CD4-positive, alpha-beta T cell treated with Interleukin-4 for 4 hours (primary cell): Measurements from ENCODE around the gene TFDP2.
"Not testable (repeated sequence)": the region's sequence is repeated elsewhere in the genome, so short reads cannot be mapped to it uniquely, and the experiment has no call there.

Source experiments
- DNase-seq: peaks from one replicate; pipeline ENCODE4 v3.0.0-alpha.2; 2020

TFDP2 gene

GRCh38 chr3:141915016-141915415 lies 234.3 kb downstream of the TFDP2 start:
- DNase-seq, result no peak

- no peak for DNase-seq
Measured at GRCh38 chr3:141914311-141914710, 235.0 kb downstream of the TFDP2 start.

GRCh38 chr3:141913150-141913811 lies 236.1 kb downstream of the TFDP2 start:
- DNase-seq, result peak; percentile 79

- not testable (repeated sequence) for DNase-seq
Measured at GRCh38 chr3:141909986-141910385, 239.4 kb downstream of the TFDP2 start.

- no peak for DNase-seq
Measured at GRCh38 chr3:141909408-141909807, 239.9 kb downstream of the TFDP2 start.

- no peak for DNase-seq
Measured at GRCh38 chr3:141905129-141905528, 244.2 kb downstream of the TFDP2 start.

- DNase-seq, result no peak
Measured at GRCh38 chr3:141904203-141904602, 245.1 kb downstream of the TFDP2 start.

- no peak for DNase-seq
Measured at GRCh38 chr3:141901914-141902313, 247.4 kb downstream of the TFDP2 start.

GRCh38 chr3:141900343-141900742 lies 249.0 kb downstream of the TFDP2 start:
- DNase-seq, result no peak

GRCh38 chr3:141898908-141899307 lies 250.4 kb downstream of the TFDP2 start:
- DNase-seq, result no peak

- no peak for DNase-seq
Measured at GRCh38 chr3:141895731-141896130, 253.6 kb downstream of the TFDP2 start.

GRCh38 chr3:141894524-141895176 lies 254.7 kb downstream of the TFDP2 start:
- DNase-seq, result no peak
